SK-N-SH treated with all-trans-retinoic acid at 6 μM for 48 hours (cell line): ENCODE data around the gene ALPG.

Experiments used
- BACH2 ChIP-seq: fragments of 250-450 bp; sonication (Bioruptor Pico); IDR thresholded peaks from 2 replicates; pipeline ENCODE4 v1.9.0; 2021; ENCODE audit warnings: mild to moderate bottlenecking, borderline replicate concordance
- ESRRG ChIP-seq: fragments of 250-450 bp; sonication (Bioruptor Pico); IDR thresholded peaks from 2 replicates; pipeline ENCODE4 v1.6.1; 2021; ENCODE audit warnings: mild to moderate bottlenecking
- ISL1 ChIP-seq: fragments of 250-450 bp; sonication (Bioruptor Pico); IDR thresholded peaks from 2 replicates; pipeline ENCODE4 v2.1.2; 2022; ENCODE audit warnings: mild to moderate bottlenecking, moderate library complexity
- ZNF565 ChIP-seq: fragments of 450-650 bp; formaldehyde crosslinking; conservative IDR thresholded peaks from 2 replicates; pipeline ENCODE4 v1.5.0; 2020; ENCODE audit warnings: low read depth, mild to moderate bottlenecking, moderate library complexity
- ZNF8 ChIP-seq: fragments of 450-650 bp; formaldehyde crosslinking; IDR thresholded peaks from 2 replicates; pipeline ENCODE4 v1.5.0; 2020; ENCODE audit warnings: mild to moderate bottlenecking, moderate library complexity
- TF ChIP-seq, protein P1 (sequence below): fragments of 250-450 bp; sonication (Bioruptor Pico); IDR thresholded peaks from 2 replicates; pipeline ENCODE4 v1.5.0; 2020; ENCODE audit warnings: mild to moderate bottlenecking, moderate library complexity

DNA sequence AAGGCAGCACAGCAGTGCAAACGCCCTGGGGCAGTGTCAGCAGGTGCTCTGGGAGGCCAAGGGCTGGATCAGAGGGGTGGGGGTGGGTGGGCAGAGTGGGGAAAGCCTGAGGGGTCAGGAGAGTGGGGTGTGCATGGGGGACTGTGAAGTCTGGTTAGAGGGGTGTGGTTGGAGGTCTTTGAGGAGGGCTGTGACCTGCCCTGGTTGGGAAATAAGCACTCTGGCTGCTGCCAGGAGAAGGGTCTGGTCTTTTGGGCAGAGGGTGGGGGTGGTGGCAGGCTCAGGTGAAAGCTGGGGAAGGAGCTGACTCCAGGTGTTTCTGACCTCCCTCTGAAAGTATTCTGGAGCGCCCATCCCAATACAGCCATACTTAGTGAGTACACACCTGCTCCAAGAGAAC lies 53.5 kb downstream of the ALPG start:
- TF ChIP-seq ZNF8 (no peak), ESRRG (no peak), ZNF565 (CRISPR knock-in tag) (no peak), BACH2 (CRISPR knock-in tag) (no peak), ISL1 (CRISPR knock-in tag) (no peak)
- TF ChIP-seq, protein P1, sequence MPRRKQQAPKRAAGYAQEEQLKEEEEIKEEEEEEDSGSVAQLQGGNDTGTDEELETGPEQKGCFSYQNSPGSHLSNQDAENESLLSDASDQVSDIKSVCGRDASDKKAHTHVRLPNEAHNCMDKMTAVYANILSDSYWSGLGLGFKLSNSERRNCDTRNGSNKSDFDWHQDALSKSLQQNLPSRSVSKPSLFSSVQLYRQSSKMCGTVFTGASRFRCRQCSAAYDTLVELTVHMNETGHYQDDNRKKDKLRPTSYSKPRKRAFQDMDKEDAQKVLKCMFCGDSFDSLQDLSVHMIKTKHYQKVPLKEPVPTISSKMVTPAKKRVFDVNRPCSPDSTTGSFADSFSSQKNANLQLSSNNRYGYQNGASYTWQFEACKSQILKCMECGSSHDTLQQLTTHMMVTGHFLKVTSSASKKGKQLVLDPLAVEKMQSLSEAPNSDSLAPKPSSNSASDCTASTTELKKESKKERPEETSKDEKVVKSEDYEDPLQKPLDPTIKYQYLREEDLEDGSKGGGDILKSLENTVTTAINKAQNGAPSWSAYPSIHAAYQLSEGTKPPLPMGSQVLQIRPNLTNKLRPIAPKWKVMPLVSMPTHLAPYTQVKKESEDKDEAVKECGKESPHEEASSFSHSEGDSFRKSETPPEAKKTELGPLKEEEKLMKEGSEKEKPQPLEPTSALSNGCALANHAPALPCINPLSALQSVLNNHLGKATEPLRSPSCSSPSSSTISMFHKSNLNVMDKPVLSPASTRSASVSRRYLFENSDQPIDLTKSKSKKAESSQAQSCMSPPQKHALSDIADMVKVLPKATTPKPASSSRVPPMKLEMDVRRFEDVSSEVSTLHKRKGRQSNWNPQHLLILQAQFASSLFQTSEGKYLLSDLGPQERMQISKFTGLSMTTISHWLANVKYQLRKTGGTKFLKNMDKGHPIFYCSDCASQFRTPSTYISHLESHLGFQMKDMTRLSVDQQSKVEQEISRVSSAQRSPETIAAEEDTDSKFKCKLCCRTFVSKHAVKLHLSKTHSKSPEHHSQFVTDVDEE (CRISPR knock-in tag), result no peak
